Breast epithelium (tissue), 4 donors: Measurements from ENCODE around the gene CENPX. TPM values are rescaled to one million over a fixed set of nuclear protein-coding genes. Genes with fewer than 3 reads are reported as not detected.

ENCODE experiments used
- DNase-seq, 2 donors: peaks; one replicate each; pipeline ENCODE4 v3.0.0-alpha.2; 2019; ENCODE audit warnings: low spot score in 2 of 2
- H3K27ac ChIP-seq, 2 donors: fragments of 200-600 bp; sonication (generic) in 1 of 2; one replicate each; pipeline ENCODE4 v1.5.1; 2016 to 2019; ENCODE audit warnings: mild to moderate bottlenecking in 1 of 2
- H3K27me3 ChIP-seq, 2 donors: fragments of 200-600 bp; sonication (generic) in 1 of 2; one replicate each; pipeline versions ENCODE4 v1.5.1 to v1.6.0; 2017 to 2019; ENCODE audit warnings: control low read depth in 1 of 2, mild to moderate bottlenecking in 1 of 2
- H3K36me3 ChIP-seq: fragments of 200-600 bp; one replicate; pipeline ENCODE4 v1.5.1; 2019
- H3K4me1 ChIP-seq, 2 donors: fragments of 200-600 bp; sonication (generic); one replicate each; pipeline ENCODE4 v1.5.1; 2016 to 2019; ENCODE audit warnings: control low read depth in 1 of 2
- H3K4me3 ChIP-seq, 3 donors: fragments of 200-600 bp; sonication (generic); 1 replicate in 2 of 3; 2 replicates in 1 of 3; pipeline ENCODE4 v1.5.1; 2016 to 2019; ENCODE audit warnings: mild to moderate bottlenecking in 3 of 3, moderate library complexity in 2 of 3
- H3K9me3 ChIP-seq, 2 donors: fragments of 200-600 bp; sonication (generic) in 1 of 2; one replicate each; pipeline ENCODE4 v1.5.1; 2016 to 2019; ENCODE audit warnings: control low read depth in 1 of 2
- POLR2A ChIP-seq: fragments of 450-650 bp; IDR thresholded peaks from one replicate; pipeline ENCODE4 v1.6.1; 2016; ENCODE audit warnings: antibody characterized with exemption, mild to moderate bottlenecking, moderate library complexity
- POLR2AphosphoS5 ChIP-seq, 3 donors: sonication (generic); formaldehyde crosslinking; IDR thresholded peaks; one replicate each; pipeline ENCODE4 v1.6.1; 2017; ENCODE audit warnings: antibody characterized with exemption in 3 of 3
- intact Hi-C: fragments of 100-400 bp; cut with DNase I; formaldehyde crosslinking; loops from one replicate; pipeline ENCODE4 v1.15.1; 2023; ENCODE audit warnings: low total_unique reads
- total RNA-seq, 3 donors: library from RNA; depleted of rRNA; stranded (reverse); fragments of >200 nt; gene quantifications; one replicate each; pipeline ENCODE4 v1.1.0, GENCODE V29; 2016
- TF ChIP-seq, protein P1 (sequence below), 3 donors: fragments of 450-650 bp; IDR thresholded peaks; one replicate each; pipeline ENCODE4 v1.5.1; 2016 to 2017; ENCODE audit warnings: antibody characterized with exemption in 3 of 3, mild to moderate bottlenecking in 3 of 3, moderate library complexity in 3 of 3

CENPX gene
- total RNA-seq, 3 donors from 2014 or later, result 79.5 to 94.7 (median 92.5) TPM

DNA sequence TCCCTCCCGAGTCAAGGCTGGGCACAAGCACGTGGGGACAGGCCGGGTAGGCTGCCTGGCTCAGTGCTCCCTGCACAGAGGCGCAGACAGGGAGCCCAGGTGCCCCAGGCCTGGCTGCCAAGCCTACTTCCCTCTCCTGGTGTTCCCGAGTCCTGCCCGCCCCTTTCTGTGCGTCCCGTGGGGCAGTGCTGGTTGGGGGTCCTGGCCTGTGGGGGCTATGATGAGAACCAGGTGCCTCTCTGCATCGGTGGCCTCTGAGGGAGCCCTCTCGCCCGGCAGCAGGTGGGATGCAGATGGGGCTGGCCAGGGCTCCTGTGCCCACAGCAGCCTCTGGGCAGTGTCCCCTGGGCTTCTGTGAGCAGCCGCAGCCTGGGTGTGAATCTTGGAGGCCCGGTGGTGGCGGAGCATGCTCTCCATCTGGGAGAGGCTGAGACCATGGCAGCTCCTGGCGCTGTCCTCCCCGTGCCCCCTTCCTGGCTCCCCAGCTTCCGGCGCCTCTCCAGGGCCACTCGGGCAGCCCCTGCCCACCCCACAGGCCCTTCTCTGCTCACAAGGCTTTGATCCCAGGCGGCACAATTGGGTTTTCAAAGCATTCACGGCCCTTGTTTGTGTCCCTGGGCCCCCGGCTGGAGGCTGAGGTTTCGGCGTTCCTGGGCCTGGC lies 7.2 kb downstream of the CENPX start:
- intact Hi-C loops, result no loop called here
- no peaks in the 10 kb centered on the region for H3K36me3 ChIP-seq
- no peaks in the 10 kb centered on the region for H3K27me3 ChIP-seq
- no peaks in the 10 kb centered on the region for H3K9me3 ChIP-seq
- no peaks in the 10 kb centered on the region for H3K4me1 ChIP-seq
- no peak overlapping the region for H3K27ac ChIP-seq
- no peak for TF ChIP-seq POLR2A
- TF ChIP-seq, protein P1, sequence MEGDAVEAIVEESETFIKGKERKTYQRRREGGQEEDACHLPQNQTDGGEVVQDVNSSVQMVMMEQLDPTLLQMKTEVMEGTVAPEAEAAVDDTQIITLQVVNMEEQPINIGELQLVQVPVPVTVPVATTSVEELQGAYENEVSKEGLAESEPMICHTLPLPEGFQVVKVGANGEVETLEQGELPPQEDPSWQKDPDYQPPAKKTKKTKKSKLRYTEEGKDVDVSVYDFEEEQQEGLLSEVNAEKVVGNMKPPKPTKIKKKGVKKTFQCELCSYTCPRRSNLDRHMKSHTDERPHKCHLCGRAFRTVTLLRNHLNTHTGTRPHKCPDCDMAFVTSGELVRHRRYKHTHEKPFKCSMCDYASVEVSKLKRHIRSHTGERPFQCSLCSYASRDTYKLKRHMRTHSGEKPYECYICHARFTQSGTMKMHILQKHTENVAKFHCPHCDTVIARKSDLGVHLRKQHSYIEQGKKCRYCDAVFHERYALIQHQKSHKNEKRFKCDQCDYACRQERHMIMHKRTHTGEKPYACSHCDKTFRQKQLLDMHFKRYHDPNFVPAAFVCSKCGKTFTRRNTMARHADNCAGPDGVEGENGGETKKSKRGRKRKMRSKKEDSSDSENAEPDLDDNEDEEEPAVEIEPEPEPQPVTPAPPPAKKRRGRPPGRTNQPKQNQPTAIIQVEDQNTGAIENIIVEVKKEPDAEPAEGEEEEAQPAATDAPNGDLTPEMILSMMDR (IDR thresholded peaks at IDR 0.05), result no peak
- no peak for TF ChIP-seq POLR2AphosphoS5 (IDR thresholded peaks at IDR 0.05)
- no peak for DNase-seq
- no peak overlapping the region for H3K4me3 ChIP-seq

DNA sequence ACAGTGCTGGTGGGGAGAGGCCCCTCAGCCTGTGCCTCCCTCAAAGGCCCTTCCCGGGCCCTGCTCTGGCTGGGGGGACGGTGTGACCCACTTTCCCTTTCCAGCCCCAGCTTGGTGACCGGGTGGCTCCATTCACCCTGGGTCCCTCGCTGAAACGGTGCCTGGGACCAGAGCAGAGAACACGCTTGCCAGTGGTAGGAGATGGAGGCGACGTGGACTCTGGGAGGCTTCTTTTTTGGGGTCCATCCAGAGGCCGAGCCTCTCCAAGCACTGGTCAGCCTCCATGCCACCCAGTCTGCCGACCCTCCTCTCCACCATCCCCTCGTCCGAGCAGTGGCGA lies 7.7 kb downstream of the CENPX start:
- no peaks in the 10 kb centered on the region for H3K36me3 ChIP-seq

DNA sequence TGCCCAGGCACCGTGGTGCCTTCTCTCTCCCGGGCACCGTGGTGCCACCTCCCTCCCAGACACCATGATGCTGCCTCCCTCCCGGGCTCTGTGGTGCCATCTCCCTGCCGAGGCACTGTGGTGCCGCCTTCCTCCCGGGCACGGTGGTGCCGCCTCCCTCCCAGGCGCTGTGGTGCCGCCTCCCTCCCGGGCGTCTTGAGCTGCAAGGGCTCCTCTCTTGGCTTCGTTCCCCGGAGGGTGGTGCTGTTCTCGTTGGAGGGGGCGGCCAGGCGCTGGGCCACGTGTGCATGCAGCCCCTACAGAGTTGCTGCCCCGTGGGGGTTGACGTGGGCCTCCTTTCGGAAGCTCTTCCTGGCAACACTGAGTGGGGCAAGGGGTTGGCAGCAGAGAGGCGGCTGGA lies 8.2 kb downstream of the CENPX start:
- H3K27ac ChIP-seq, result no peak overlapping the region

More for the DNA sequence above, 7.7 kb downstream of the CENPX start:
- Histone ChIP-seq H3K4me1 (no peaks in the 10 kb centered on the region), H3K4me3 (no peak overlapping the region), H3K27me3 (no peaks in the 10 kb centered on the region), H3K9me3 (no peaks in the 10 kb centered on the region), H3K27ac (no peak overlapping the region)
- TF ChIP-seq, protein P1 (IDR thresholded peaks at IDR 0.05), result no peak
- TF ChIP-seq POLR2AphosphoS5 (IDR thresholded peaks at IDR 0.05) (no peak), POLR2A (no peak)
- intact Hi-C loops, result no loop called here
- DNase-seq, result no peak

DNA sequence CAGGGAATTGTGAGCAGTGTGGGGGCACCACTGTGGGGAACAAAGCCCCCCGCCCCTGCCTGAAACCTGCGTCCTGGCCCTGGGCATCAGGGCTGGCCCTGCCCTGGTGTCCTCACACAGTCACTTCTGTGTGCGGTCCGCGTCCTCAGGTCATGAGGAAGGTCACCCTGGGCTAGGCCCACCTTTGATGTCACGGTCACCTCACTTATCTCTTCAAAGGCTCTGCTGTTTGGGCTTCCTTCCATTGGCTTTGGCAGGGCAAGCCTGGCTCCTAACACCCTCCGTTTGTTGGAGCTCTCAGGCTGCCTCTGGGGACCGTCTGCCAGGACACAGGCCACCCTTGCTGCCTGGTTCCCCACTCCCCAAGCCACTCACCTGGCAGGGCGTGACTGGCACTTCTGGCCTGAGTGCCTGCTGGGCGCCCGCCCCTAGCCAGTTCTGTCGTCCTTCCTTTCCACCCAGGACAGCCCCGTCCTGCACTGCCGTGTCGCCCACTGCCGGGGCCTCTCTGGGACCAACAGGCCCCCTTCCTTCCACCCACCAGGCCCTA lies 8.8 kb downstream of the CENPX start:
- Histone ChIP-seq H3K36me3 (no peaks in the 10 kb centered on the region), H3K9me3 (no peaks in the 10 kb centered on the region), H3K27me3 (no peaks in the 10 kb centered on the region), H3K27ac (peak overlapping the region; percentile 54 to 68), H3K4me1 (no peaks in the 10 kb centered on the region), H3K4me3 (no peak overlapping the region)
- intact Hi-C loops, result no loop called here
- TF ChIP-seq POLR2AphosphoS5 (IDR thresholded peaks at IDR 0.05), result no peak
- TF ChIP-seq, protein P1 (IDR thresholded peaks at IDR 0.05), result no peak
- no peak for TF ChIP-seq POLR2A
- DNase-seq, result no peak

More for the DNA sequence above, 8.2 kb downstream of the CENPX start:
- Histone ChIP-seq H3K9me3 (no peaks in the 10 kb centered on the region), H3K27me3 (no peaks in the 10 kb centered on the region), H3K36me3 (no peaks in the 10 kb centered on the region), H3K4me3 (no peak overlapping the region), H3K4me1 (no peaks in the 10 kb centered on the region)
- DNase-seq, result no peak
- intact Hi-C loops, result no loop called here
- TF ChIP-seq POLR2AphosphoS5 (IDR thresholded peaks at IDR 0.05), result no peak

DNA sequence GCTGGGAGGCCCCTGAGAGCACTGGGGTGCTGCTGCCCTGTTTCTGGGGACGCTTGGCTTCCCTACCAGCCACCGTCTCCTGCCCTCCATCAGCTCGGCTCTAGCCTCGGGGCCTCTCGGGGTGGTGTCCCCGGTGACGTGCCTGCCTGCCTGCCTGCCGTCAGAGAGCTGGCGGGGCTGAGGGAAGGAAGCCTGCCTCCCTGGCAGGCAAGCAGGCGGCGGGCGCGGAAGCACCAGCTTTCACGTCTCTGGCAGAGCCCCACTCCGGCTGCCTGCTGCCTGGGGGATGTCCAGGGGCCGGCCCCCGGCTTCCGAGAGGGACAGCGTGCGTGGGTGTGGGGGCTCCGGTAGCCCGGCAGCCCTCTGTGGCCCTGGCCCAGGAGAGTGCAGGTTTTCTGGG lies 9.3 kb downstream of the CENPX start:
- no peak overlapping the region for H3K4me3 ChIP-seq
- DNase-seq, result no peak

More for the DNA sequence above, 9.3 kb downstream of the CENPX start:
- Histone ChIP-seq H3K4me1 (no peaks in the 10 kb centered on the region), H3K9me3 (no peaks in the 10 kb centered on the region), H3K36me3 (no peaks in the 10 kb centered on the region), H3K27ac (peak overlapping the region; percentile 54 to 68), H3K27me3 (no peaks in the 10 kb centered on the region)
- intact Hi-C loops, result no loop called here
- no peak for TF ChIP-seq POLR2AphosphoS5 (IDR thresholded peaks at IDR 0.05)
- TF ChIP-seq POLR2A, result no peak
- TF ChIP-seq, protein P1 (IDR thresholded peaks at IDR 0.05), result no peak
